ENCODE measurements around the gene FAM114A1. TPM values are rescaled to one million over a fixed set of nuclear protein-coding genes. Genes with fewer than 3 reads are reported as not detected.

FAM114A1 gene
- total and polyA plus RNA-seq, 4 donors: 22.1 to 108 (median 53.9) TPM

DNA sequence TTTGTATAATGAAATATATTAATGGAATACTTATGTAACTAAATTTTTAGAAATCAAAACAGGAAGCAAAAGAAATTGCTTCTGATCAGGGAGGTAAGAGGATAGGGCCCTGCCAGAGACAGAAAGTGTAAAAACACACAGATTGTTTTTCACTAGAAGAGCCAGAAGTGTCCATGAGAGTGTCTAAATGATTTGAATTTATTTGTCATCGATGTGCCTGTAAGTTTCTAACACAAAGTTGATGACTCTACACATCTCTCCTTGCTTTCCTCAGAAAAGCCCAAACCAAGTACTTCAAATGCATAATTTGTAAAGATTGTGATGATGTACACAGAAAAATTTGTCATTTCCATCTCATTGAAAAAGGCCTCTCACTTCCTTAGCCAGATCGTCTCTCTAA is 84.0 kb downstream of the FAM114A1 start:
- peaks cover 4 to 35% (median 26%) of the 10 kb centered on the region in 4 donors for H3K4me1 ChIP-seq (ENCODE audit: control insufficient read depth in 4 of 4, insufficient read depth in 4 of 4, low read length in 3 of 4)
- no peaks in the 10 kb centered on the region for H3K27me3 ChIP-seq (ENCODE audit: control insufficient read depth in 4 of 4, insufficient read depth in 4 of 4, low read length in 3 of 4)
- DNase-seq (ENCODE audit: low spot score): no peak
- no peaks in the 10 kb centered on the region for H3K36me3 ChIP-seq (ENCODE audit: control insufficient read depth in 4 of 4, insufficient read depth in 3 of 4, low read depth in 1 of 4, low read length in 3 of 4)
- TF ChIP-seq HNF4A (conservative IDR thresholded peaks at IDR 0.05) (no peak), ATF3 (IDR thresholded peaks at IDR 0.05) (no peak), GABPA (IDR thresholded peaks at IDR 0.05 in 1 of 2, conservative IDR thresholded peaks at IDR 0.05 in 1 of 2) (no peak), RAD21 (IDR thresholded peaks at IDR 0.05) (no peak), SP1 (IDR thresholded peaks at IDR 0.05) (no peak), EGR1 (IDR thresholded peaks at IDR 0.05; ENCODE audit: low read depth in 2 of 2) (no peak), FOXA1 (IDR thresholded peaks at IDR 0.05) (no peak), ZBTB33 (IDR thresholded peaks at IDR 0.05) (no peak), HNF4G (IDR thresholded peaks at IDR 0.05) (no peak), NR2F2 (IDR thresholded peaks at IDR 0.05) (no peak), JUND (IDR thresholded peaks at IDR 0.05) (no peak), YY1 (IDR thresholded peaks at IDR 0.05) (no peak), FOXA2 (IDR thresholded peaks at IDR 0.05) (no peak), RXRA (IDR thresholded peaks at IDR 0.05) (no peak)
- TF ChIP-seq, protein P1, sequence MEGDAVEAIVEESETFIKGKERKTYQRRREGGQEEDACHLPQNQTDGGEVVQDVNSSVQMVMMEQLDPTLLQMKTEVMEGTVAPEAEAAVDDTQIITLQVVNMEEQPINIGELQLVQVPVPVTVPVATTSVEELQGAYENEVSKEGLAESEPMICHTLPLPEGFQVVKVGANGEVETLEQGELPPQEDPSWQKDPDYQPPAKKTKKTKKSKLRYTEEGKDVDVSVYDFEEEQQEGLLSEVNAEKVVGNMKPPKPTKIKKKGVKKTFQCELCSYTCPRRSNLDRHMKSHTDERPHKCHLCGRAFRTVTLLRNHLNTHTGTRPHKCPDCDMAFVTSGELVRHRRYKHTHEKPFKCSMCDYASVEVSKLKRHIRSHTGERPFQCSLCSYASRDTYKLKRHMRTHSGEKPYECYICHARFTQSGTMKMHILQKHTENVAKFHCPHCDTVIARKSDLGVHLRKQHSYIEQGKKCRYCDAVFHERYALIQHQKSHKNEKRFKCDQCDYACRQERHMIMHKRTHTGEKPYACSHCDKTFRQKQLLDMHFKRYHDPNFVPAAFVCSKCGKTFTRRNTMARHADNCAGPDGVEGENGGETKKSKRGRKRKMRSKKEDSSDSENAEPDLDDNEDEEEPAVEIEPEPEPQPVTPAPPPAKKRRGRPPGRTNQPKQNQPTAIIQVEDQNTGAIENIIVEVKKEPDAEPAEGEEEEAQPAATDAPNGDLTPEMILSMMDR (IDR thresholded peaks at IDR 0.05; ENCODE audit: low read depth, low read length, missing input control): no peak
- TF ChIP-seq, protein P2, sequence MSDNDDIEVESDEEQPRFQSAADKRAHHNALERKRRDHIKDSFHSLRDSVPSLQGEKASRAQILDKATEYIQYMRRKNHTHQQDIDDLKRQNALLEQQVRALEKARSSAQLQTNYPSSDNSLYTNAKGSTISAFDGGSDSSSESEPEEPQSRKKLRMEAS (IDR thresholded peaks at IDR 0.05): no peak
- TF ChIP-seq, protein P3, sequence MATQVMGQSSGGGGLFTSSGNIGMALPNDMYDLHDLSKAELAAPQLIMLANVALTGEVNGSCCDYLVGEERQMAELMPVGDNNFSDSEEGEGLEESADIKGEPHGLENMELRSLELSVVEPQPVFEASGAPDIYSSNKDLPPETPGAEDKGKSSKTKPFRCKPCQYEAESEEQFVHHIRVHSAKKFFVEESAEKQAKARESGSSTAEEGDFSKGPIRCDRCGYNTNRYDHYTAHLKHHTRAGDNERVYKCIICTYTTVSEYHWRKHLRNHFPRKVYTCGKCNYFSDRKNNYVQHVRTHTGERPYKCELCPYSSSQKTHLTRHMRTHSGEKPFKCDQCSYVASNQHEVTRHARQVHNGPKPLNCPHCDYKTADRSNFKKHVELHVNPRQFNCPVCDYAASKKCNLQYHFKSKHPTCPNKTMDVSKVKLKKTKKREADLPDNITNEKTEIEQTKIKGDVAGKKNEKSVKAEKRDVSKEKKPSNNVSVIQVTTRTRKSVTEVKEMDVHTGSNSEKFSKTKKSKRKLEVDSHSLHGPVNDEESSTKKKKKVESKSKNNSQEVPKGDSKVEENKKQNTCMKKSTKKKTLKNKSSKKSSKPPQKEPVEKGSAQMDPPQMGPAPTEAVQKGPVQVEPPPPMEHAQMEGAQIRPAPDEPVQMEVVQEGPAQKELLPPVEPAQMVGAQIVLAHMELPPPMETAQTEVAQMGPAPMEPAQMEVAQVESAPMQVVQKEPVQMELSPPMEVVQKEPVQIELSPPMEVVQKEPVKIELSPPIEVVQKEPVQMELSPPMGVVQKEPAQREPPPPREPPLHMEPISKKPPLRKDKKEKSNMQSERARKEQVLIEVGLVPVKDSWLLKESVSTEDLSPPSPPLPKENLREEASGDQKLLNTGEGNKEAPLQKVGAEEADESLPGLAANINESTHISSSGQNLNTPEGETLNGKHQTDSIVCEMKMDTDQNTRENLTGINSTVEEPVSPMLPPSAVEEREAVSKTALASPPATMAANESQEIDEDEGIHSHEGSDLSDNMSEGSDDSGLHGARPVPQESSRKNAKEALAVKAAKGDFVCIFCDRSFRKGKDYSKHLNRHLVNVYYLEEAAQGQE (IDR thresholded peaks at IDR 0.05): no peak
- no peak overlapping the region for H3K4me3 ChIP-seq (ENCODE audit: low read depth in 1 of 3, low read length in 3 of 3)
- H3K9me3 ChIP-seq (ENCODE audit: control insufficient read depth in 4 of 4, low read length in 3 of 4): no peaks in the 10 kb centered on the region
- 81% methylated on average over 2 of the region's 2 CpGs for WGBS
- H3K27ac ChIP-seq (ENCODE audit: low read depth in 1 of 2, low read length in 2 of 2): peak overlapping the region in 1 of 2 donors; percentile 1
- no peak overlapping the region for H3K9ac ChIP-seq (ENCODE audit: low read depth in 1 of 2, low read length in 2 of 2)

Measured in liver (tissue), 9 donors.